HL-60 (cell line): Measurements from ENCODE around the gene PLA2G6.
"Not testable (repeated sequence)": the region's sequence is repeated elsewhere in the genome, so short reads cannot be mapped to it uniquely, and the experiment has no call there.

Source experiments
- DNase-seq, 2 experiments: peaks; one replicate each; pipeline ENCODE4 v3.0.0-alpha.2; 2010 to 2020; ENCODE audit warnings: low read depth in 1 of 2, low spot score in 1 of 2
- H3K27ac ChIP-seq: fragments of 250-450 bp; sonication (Bioruptor Pico); replicated peaks from 2 replicates; pipeline ENCODE4 v1.5.1; 2020; ENCODE audit warnings: mild to moderate bottlenecking, moderate library complexity
- H3K27me3 ChIP-seq: fragments of 250-450 bp; sonication (Bioruptor Pico); 2 replicates; pipeline ENCODE4 v1.5.1; 2021; ENCODE audit warnings: mild to moderate bottlenecking, moderate library complexity; ENCODE audit not compliant: insufficient read depth, poor library complexity, severe bottlenecking
- H3K4me3 ChIP-seq: replicated peaks from 2 replicates; pipeline ENCODE4 v1.5.1; 2011; ENCODE audit warnings: mild to moderate bottlenecking, control low read depth, low read length; ENCODE audit not compliant: insufficient read depth
- GABPA ChIP-seq: IDR thresholded peaks from 2 replicates; pipeline ENCODE4 v1.6.1; 2012; ENCODE audit warnings: low read depth
- POLR2AphosphoS5 ChIP-seq: IDR thresholded peaks from 2 replicates; pipeline ENCODE4 v1.6.1; 2012; ENCODE audit warnings: low read depth
- SPI1 ChIP-seq: IDR thresholded peaks from 2 replicates; pipeline ENCODE4 v1.6.1; 2012; ENCODE audit warnings: low read depth, mild to moderate bottlenecking, borderline replicate concordance
- TF ChIP-seq, protein P1 (sequence below): IDR thresholded peaks from 2 replicates; pipeline ENCODE4 v1.6.1; 2012; ENCODE audit warnings: low read depth; ENCODE audit not compliant: insufficient replicate concordance
- TF ChIP-seq, protein P2 (sequence below): IDR thresholded peaks from one replicate; pipeline ENCODE4 v1.5.1; 2011; ENCODE audit warnings: low read length, control low read depth, inconsistent platforms; ENCODE audit not compliant: insufficient read depth

Gene PLA2G6

DNA sequence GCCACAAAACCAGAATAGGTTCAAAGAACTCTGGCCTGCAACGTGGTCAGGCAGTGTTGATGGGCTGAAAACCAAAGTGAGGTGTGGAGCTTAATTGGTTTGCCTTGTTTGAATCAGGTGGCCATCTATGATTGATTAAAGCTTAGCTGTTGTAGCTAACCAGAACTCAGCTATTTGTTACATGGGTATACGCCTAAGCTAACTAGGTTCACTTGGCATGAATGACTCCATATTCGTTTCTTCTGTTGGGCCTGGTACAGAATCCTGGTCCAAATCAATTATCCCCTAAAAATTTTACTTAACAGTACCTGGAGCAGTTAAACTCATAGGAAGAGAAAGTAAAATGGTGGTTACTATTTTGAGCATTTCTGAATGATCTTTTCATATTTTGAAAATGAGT, 63.4 kb downstream of the PLA2G6 start:
- H3K27me3 ChIP-seq = no peaks in the 10 kb centered on the region
- H3K4me3 ChIP-seq = no peak overlapping the region
- no peak overlapping the region for H3K27ac ChIP-seq
- no peak for DNase-seq
- TF ChIP-seq, protein P1, sequence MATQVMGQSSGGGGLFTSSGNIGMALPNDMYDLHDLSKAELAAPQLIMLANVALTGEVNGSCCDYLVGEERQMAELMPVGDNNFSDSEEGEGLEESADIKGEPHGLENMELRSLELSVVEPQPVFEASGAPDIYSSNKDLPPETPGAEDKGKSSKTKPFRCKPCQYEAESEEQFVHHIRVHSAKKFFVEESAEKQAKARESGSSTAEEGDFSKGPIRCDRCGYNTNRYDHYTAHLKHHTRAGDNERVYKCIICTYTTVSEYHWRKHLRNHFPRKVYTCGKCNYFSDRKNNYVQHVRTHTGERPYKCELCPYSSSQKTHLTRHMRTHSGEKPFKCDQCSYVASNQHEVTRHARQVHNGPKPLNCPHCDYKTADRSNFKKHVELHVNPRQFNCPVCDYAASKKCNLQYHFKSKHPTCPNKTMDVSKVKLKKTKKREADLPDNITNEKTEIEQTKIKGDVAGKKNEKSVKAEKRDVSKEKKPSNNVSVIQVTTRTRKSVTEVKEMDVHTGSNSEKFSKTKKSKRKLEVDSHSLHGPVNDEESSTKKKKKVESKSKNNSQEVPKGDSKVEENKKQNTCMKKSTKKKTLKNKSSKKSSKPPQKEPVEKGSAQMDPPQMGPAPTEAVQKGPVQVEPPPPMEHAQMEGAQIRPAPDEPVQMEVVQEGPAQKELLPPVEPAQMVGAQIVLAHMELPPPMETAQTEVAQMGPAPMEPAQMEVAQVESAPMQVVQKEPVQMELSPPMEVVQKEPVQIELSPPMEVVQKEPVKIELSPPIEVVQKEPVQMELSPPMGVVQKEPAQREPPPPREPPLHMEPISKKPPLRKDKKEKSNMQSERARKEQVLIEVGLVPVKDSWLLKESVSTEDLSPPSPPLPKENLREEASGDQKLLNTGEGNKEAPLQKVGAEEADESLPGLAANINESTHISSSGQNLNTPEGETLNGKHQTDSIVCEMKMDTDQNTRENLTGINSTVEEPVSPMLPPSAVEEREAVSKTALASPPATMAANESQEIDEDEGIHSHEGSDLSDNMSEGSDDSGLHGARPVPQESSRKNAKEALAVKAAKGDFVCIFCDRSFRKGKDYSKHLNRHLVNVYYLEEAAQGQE = no peak
- TF ChIP-seq SPI1 (no peak), GABPA (no peak), POLR2AphosphoS5 (no peak)
- TF ChIP-seq, protein P2, sequence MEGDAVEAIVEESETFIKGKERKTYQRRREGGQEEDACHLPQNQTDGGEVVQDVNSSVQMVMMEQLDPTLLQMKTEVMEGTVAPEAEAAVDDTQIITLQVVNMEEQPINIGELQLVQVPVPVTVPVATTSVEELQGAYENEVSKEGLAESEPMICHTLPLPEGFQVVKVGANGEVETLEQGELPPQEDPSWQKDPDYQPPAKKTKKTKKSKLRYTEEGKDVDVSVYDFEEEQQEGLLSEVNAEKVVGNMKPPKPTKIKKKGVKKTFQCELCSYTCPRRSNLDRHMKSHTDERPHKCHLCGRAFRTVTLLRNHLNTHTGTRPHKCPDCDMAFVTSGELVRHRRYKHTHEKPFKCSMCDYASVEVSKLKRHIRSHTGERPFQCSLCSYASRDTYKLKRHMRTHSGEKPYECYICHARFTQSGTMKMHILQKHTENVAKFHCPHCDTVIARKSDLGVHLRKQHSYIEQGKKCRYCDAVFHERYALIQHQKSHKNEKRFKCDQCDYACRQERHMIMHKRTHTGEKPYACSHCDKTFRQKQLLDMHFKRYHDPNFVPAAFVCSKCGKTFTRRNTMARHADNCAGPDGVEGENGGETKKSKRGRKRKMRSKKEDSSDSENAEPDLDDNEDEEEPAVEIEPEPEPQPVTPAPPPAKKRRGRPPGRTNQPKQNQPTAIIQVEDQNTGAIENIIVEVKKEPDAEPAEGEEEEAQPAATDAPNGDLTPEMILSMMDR = no peak

DNA sequence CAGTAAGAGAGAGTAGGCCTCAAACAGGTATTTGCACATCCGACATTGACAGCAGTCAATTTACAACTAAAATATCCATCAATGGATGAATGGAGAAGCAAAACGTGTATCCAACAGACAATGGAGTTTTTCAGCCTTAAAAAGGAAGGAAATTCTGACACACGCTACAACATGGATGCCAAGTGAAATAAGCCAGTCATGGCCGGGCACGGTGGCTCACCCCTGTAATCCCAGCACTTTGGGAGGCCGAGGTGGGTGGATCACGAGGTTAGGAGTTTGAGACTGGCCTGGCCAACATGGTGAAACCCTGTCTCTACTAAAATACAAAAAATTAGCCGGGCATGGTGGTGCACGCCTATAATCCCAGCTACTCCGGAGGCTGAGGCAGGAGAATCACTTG, 64.1 kb downstream of the PLA2G6 start:
- DNase-seq, H3K27me3 ChIP-seq, H3K27ac ChIP-seq, H3K4me3 ChIP-seq: not testable (repeated sequence)

DNA sequence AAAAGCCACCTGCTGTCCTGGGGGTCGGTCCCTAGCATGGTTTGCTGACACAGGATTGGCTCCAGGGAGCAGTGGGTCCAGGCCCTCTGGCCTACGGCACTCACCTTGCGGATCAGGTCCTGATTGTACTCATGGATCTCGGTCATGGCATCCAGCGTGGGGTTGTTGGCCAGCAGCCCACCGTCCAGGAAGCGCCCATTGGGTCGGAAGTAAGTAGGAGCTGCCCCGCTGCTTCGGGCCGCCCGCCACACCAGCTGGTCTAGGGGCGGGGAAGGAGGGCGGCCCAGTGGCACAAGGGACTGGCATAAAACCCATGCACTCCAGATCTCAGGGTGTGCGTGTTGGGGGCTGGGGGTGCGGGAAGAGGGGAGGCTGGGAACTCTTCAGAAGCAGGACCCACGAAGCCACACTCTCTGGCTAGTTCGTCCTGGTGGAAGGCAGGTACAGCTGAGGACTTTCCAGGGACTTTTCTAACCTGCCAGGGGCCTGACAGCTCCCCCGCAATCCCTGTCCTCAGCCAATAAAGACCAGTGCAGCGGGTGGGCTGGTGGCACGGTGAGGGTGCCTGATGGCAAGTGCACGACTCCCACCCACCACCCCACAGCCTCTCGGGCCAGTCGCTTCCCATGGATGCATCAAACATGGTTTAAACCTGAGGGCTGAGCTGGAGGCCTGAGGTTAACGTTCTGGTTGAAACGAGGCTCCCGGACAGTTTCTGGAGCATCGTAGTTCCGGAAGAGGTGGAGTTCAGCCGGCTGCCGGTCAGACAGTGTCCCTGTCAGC, 66.0 kb downstream of the PLA2G6 start:
- Histone ChIP-seq H3K27me3 (no peaks in the 10 kb centered on the region), H3K27ac (no peak overlapping the region), H3K4me3 (no peak overlapping the region)
- TF ChIP-seq, protein P2 = no peak
- TF ChIP-seq GABPA = no peak
- TF ChIP-seq POLR2AphosphoS5 = no peak
- TF ChIP-seq SPI1 = no peak
- TF ChIP-seq, protein P1 = no peak
- DNase-seq = no peak

DNA sequence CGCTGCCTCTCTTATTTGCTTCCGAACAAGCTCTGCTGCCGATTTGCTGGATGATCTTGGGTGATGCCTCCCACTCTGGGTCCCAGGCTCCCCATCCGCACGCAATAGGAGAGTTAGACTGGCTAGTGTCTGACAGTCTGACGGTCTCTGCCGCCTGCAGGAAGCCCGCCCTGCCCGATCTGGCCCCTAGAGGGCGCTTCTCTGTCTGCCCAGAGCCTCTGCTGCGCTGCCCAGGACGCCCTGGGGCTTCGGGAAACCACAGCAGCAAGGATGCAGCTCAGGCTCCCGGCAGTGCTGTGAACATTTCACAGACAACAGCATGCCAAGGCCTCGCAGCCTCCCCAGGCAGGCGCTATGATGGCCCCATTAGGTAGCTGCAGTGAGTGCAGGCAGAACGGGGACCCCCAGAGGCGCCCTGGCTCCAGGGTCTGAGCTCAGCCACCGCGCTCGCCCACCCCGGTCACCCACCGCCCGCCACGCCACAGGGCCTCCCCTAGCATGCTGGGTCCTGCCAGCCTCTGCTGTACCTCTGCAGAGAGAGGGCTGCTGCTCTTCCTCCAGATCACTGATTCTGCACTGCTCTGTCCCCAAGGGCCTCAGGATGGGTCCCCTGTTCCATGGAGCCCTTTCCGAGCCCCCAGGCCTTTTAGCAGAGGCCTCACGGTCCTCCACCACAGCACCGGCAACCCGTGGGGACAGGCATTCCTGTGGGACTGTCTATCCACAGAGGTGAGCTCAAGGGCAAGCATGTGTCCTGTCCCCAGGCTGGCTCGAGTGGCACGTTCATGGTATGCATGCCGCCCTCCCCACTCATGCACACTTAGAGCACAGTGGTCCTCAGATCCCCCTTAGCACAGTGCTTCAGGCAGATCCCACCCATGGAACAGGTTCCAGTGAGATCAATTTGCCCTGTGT, 66.9 kb downstream of the PLA2G6 start:
- H3K27me3 ChIP-seq = no peaks in the 10 kb centered on the region
- DNase-seq = peak; percentile 51 to 79
- TF ChIP-seq, protein P2 = peak; percentile 98
- TF ChIP-seq SPI1 = no peak
- H3K27ac ChIP-seq = no peak overlapping the region
- H3K4me3 ChIP-seq = no peak overlapping the region
